ENCODE data around the gene ZNF808.
"Not testable (repeated sequence)": the region's sequence is repeated elsewhere in the genome, so short reads cannot be mapped to it uniquely, and the experiment has no call there.

The ZNF808 gene

DNA sequence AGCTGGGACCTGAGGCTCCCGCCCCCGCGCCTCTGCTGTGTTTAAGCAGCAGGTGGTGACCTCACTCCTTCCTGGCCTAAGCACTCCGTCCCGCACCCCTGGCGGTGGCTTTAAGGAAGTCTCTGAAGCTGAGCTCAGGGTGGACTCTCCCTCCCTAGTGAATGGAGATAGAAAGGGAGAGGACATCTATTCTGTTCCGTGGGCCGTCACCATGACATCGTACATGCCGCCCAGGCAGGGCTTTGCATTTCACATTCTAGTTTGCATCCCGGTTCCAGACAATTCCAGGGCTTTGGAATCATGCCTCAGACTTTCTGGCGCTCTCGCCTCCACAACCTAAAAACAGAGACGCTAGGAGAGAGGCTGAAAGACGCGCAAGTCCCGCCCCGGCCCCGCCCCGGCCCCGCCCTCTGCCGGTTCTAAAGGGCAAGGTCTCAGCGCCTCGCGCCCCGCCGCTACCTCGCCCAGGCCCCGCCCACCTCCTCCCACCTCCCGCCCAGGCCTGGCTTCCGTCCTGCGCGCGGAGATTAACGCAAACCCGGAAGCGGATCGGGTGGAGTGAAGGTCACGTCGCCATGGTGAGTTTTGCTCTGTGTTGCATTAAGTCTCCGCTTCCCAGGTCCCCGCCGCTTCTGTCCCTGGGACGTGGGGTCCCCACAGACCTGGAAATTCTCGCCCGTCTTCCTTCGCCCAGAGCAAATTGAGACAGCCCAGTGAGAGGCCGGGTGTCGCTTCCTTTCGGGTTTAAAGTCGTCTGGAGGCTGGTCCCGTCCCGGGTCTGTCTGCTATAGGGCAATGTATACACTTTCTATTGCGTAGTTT is at the start of gene ZNF808:
ZNF808 (plus strand) TSS at position 535 of the 822 bp plus-strand sequence. CDS start 15,617 bp downstream, outside the sequence.
- peak; percentile 72 for DNase-seq

DNA sequence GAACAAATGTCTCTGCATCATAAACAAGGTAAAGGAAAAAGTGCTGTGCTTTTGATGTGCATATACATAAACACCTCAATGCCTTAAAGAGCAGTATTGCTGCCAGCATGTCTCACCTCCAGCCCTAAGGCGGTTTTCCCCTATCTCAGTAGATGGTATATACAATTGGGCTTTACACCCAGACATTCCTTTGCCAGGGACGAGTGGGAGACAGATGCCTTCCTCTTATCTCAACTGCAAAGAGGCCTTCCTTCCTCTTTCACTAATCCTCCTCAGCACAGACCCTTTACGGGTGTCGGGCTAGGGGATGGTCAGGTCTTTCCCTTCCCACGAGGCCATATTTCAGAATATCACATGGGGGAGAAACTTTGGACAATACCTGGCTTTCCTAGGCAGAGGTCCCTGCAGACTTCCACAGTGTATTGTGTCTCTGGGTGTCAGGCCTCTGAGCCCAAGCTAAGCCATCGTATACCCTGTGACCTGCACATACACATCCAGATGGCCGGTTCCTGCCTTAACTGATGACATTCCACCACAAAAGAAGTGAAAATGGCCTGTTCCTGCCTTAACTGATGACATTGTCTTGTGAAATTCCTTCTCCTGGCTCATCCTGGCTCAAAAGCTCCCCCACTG is 43.2 kb upstream of the ZNF808 start:
- DNase-seq = not testable (repeated sequence)

GRCh38 chr19:52485064-52485463 is 42.4 kb upstream of the ZNF808 start:
- DNase-seq = not testable (repeated sequence)

GRCh38 chr19:52485561-52486240 is 41.8 kb upstream of the ZNF808 start:
- DNase-seq = not testable (repeated sequence)

DNA sequence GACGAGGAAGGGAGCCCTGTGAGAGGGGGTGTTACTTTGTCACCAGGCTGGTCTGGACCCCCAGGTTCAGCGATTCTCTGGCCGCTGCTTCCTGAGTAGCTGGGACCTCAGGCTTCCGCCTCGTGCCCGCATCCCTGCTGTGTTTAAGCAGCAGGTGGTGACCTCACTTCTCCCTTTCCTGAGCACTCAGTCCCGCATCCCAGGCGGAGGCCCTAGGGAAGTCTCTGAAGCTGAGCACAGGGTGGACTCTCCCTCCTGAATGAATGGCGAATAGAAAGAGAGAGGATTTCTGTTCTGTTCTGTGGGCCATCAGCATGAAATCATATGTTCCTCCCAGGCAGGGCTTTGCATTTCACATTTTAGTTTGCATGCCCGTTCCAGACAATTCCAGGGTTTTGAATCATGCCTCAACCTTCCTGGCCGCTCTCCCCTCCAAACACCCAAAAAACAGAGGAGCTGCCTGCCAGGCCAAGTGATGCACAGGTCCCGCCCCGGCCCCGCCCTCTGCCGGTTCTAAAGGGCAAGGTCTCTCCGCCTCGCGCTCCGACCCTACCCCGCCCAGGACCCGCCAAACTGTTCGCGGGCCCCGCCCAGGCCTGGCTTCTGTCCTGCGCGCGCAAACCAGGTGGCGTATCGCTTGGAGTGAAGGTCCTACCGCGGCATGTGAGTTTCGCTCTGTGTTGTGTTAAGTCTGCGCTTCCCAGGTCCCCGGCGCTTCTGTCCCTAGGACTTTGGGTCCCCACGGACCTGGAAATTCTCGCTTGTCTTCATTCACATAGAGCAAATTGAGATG is 35.1 kb upstream of the ZNF808 start:
- DNase-seq = no peak

- no peak for DNase-seq
These were observed 34.4 kb upstream of the ZNF808 start for GRCh38 chr19:52492994-52493470.

- no peak for DNase-seq
These were observed 33.0 kb upstream of the ZNF808 start for GRCh38 chr19:52494518-52494917.

- no peak for DNase-seq
These were observed 28.9 kb upstream of the ZNF808 start for GRCh38 chr19:52498571-52498970.

DNA sequence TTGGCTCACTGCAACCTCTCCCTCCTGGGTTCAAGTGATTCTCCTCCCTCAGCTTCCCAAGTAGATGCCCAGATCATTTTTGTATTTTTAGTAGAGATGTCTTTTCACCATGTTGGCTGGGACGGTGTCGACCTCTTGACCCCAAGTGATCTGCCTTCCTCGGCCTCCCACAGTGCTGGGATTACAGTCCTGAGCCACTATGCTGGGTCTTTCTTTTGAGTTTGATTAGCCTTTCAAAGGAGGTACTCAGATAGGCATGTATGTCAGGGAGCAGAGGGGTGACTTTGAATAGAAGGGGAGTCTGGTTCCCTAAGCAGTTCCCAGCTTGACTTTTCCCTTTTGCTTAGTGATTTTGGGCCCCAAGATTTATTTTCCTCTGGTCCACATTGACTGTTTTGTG is 27.0 kb upstream of the ZNF808 start:
- DNase-seq = not testable (repeated sequence)

- not testable (repeated sequence) for DNase-seq
These were observed 26.5 kb upstream of the ZNF808 start for GRCh38 chr19:52500991-52501390.

DNA sequence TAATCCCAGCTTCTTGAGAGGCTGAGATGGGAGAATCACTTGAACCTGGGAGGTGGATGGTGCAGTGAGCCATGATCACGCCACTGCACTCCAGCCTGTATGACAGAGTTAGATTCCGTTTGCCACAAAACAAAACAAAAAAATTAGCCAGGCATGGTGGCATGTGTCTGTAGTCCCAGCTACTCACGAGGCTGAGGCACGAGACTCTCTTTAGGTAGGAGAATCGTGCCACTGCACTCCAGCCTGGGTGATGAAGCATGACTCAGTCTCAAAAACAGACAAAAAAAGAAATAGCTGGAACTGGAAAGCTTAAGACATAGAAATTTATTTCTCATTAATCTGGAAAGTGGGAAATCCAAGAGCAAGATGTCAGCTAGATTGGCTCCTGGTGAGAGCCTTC is 20.2 kb upstream of the ZNF808 start:
- DNase-seq = no peak

DNA sequence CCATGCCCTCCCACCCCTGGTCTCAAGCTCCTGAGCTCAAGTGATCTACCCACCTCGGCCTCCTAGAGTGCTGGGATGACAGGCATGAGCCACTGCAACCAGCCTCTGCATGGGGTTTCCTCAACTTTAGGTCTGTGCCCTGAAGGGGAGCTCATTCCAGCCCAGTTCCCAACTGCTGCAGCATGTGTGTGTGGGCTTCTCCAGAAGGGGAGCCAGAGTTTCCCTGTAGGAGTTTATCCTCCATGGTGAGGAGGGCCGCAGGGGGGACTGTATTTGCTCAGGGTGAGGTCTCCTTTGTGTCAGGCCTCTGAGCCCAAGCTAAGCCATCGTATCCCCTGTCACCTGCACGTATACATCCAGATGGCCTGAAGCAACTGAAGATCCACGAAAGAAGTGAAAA is 11.3 kb upstream of the ZNF808 start:
- DNase-seq = no peak

GRCh38 chr19:52518646-52519045 is 8.8 kb upstream of the ZNF808 start:
- no peak for DNase-seq

- DNase-seq = not testable (repeated sequence)
These were observed 8.3 kb upstream of the ZNF808 start for GRCh38 chr19:52519175-52519574.

GRCh38 chr19:52520013-52520412 is 7.5 kb upstream of the ZNF808 start:
- no peak for DNase-seq

DNA sequence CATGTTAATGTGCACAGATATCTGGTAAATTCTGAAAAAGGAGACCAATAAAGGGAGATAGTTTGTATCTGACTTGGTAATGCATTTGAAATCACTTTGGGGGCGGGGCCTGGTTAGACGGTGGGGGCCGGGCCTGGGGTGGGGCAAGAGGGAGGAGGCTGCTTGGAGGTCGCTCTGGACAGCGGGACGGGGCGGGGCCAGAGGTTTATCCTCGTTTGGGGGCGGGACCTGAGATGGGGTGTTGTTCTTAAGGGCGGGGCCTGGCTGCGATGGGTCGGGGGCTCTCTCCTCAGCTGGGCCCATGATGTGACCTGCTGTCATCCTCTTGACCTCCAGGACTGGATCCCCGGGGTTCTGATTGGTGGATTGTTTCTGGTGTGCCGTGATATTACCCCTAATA is 4.9 kb upstream of the ZNF808 start:
- DNase-seq = no peak

- no peak for DNase-seq
These were observed 3.4 kb upstream of the ZNF808 start for GRCh38 chr19:52524086-52524485.

DNA sequence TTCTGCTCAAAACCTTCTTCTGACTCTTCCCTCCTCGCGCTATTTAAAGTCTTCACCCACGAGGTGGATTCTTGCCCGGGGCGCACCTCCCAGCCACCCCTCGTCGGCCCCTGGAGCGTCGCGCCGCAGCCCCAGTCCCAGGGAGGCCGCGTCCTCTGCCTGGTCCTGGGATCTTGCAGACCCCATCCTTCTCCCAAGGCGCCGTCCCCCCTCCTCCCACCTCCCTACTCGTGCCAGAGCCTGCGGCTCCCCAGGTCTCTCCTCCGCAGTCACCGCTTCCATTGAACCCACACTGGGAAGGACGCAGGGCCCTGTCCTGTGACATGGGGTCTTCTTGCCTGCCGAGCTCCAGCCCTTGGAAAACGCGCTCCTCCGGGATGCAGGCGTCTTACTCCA is 486 bp downstream of the ZNF808 start:
- no peak for DNase-seq

DNA sequence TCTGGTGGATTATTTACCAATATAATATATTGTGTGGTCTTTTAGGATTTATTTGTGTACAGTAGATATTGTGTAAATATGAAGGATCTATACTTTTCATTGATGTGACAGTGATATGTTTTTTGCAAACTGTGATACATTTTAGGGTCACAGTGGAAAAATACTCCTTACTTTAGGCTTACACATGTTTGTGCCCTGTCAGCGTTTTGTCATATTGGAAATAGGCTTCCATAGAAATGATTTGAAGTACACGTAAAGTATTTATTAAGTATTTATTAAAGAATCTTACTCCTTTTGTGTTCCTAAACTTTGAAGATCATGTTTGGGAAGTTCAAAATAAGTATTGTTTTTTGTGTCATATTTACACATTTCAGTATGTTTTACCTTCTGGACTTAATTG is 5.0 kb downstream of the ZNF808 start:
- DNase-seq = no peak

- no peak for DNase-seq
These were observed 6.4 kb downstream of the ZNF808 start for GRCh38 chr19:52533901-52534300.

GRCh38 chr19:52535385-52535770 is 7.9 kb downstream of the ZNF808 start:
- DNase-seq = not testable (repeated sequence)

GRCh38 chr19:52535771-52536447 is 8.4 kb downstream of the ZNF808 start:
- no peak for DNase-seq

Measured in NK-92 treated with Interleukin-12 subunit alpha and Interleukin-12 subunit beta, amount 100 ng/mL, for 24 hours (cell line).